ENCODE measurements around the gene BEND7.
"Not testable (repeated sequence)": the region's sequence is repeated elsewhere in the genome, so short reads cannot be mapped to it uniquely, and the experiment has no call there.

The BEND7 gene

DNA sequence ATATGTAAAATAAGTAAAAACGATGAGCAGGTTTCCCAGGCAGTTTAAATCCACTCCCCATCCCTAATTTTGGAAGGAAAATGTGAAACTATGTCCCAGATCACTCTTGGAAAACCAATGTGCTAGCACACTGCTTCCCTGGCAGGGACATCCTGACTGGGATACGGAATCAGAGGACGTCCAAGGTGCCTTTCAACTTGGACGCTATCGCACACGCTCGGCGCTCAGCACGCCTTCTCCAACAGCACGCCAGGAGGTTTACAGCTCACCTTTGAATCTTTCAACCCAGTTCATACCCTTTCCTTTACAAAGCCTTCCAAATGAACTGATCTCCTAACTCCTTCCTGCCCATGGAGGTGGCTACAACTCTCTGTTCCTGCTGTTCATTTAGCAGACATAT is 47.1 kb downstream of the BEND7 start:
- no peak for DNase-seq (ENCODE audit: low spot score)

DNA sequence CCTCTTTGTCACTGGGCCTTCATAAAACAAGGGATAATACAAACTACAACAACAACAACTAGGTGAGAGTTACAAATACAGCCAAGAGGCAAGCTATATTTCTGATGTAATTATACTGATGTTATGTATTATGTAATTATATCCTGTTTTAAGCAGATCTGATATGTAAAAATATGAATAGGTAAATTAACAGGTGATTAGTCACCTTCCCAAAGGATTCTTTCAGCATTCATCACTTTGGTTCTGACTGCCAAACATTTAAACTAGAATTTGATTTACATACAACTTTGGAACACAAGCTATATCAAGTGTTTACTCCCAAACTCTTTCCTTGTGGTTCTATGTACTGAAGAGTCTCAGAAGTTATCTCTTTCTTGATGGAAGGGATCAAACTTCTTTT is 53.7 kb downstream of the BEND7 start:
- DNase-seq (ENCODE audit: low spot score): no peak

DNA sequence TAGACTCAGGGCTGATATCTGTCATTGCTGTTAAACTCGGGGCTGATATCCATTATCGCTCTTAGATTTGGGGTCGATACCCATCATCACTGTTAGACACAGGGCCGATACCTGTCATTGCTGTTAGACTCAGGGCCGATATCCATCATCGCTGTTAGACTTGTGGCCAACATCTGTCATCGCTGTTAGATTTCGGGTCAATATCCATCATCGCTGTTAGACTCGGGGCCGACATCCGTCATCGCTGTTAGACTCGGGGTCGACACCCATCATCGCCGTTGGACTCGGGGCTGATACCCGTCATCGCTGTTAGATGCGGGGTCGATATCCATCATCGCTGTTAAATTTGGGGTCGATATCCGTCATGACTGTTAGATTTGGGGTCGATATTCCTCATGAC is 54.8 kb downstream of the BEND7 start:
- DNase-seq (ENCODE audit: low spot score): no peak

DNA sequence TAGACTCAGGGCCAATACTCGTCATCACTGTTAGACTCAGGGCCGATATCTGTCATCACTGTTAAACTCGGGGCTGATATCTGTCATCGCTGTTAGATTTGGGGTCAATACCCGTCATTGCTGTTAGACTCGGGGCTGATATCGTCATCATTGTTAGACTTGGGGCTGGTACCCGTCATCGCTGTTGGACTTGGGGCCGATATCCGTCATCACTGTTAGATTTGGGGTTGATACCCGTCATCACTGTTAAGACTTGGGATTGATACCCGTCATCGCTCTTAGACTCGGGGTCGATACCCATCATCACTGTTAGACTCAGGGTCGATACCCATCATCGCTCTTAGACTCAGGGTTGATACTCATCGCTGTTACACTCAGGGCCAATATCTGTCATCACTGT is 56.5 kb downstream of the BEND7 start:
- DNase-seq (ENCODE audit: low spot score): no peak

DNA sequence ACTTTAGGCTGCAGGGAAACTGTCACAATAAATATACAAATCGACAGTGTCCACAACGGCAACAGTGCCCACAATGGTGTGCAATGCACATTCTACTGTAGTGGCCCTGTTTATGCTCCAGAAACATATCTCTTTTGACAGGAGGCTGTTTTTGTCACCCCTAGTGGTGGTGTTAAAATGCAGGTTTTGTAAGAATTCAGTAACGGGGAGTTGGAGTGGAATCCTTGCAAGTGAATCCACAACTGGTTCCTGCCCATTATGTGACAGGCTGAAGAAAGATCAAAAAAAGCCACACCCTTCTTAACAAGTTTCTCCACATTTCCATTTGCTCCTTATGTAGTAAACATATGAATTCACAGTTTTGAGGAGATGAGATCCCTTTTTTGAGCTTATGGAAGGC is 58.5 kb downstream of the BEND7 start:
- DNase-seq (ENCODE audit: low spot score): no peak

DNA sequence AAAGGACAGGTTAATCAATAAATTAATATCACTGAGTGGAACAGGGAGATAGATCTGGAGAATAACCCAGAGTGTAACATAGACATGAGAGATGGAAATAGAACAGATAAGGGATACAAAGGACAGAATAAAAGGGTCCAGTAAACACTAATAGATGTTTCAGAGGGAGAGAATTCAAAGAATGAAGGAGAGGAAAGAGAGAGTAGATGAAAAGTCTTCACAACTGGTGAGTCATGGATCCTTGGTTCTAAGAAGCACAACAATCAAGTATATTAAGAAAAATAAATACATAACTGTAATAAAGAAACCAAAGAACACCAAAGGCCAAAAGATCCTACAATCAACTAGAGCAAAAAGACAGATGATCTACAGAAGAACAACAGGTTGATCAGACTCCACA is 66.3 kb downstream of the BEND7 start:
- no peak for DNase-seq (ENCODE audit: low spot score)

DNA sequence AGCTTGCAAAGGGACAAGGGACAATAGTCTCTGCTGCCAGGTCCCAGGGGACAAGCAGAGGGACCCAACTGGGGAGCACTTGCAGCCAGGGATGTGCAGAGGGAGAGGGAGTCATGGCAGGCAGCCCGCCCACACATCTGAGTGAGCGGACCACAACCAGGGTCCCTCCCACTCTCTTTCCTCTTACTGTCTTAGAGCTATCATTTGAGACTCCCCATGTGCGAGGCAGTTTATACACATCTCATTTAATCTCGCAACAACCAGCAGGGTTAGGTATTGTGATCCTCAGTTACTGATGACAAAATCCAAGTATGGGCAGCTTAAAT is 70.2 kb downstream of the BEND7 start:
- DNase-seq (ENCODE audit: low spot score): no peak

DNA sequence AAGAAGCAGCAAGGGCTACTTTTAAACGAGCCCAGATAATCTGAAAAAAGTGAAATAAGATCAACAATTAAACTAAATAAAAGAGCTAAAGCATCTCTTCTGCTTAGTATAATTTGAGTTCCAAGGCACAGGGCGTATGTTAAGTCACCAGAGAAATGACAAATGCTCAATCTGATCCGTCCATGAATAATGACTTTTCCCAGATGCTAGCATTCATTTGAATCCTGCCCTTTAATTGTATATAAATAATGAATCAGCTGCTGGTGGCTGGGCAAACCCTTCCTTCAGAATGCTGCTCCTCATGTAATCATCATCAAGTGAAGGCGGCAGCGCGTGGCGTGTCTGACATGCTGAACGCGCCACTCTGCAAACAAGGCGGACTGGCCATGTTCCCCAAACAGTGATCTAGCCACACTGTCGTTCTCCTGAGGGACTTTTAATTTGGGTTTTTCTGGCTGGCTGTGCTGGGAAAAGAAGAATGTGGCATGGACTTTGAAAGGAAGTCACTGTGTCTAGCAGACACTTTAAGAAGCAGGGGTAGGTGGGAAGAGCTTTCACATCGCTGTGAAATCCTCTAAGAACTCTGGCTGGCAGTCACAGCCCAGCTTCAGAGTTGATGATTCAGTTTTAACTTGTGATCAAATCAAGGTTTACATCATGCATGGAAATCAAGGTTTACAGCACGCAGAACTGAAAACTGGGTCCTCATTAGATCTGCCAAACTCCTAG is 70.7 kb downstream of the BEND7 start:
- DNase-seq (ENCODE audit: low spot score): no peak

DNA sequence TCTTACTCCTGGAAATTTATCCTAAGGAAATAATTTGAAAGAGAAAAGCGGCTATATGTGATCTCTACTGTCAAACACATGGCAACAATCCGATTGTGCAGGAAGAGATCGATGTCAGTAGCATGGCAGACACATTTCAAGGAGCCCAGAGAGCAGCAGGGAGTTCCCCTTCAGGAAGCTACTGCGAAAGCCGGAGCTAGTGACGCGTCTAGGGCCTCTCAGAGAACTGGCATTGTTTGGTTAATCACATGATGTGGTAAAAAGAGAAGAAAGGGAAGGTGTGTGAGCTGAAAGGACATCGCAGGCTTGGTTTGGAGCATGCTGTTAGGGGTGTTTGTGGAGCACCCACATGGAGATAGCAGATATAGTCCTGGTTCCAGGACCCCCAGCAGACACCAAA is 74.9 kb downstream of the BEND7 start:
- no peak for DNase-seq (ENCODE audit: low spot score)

DNA sequence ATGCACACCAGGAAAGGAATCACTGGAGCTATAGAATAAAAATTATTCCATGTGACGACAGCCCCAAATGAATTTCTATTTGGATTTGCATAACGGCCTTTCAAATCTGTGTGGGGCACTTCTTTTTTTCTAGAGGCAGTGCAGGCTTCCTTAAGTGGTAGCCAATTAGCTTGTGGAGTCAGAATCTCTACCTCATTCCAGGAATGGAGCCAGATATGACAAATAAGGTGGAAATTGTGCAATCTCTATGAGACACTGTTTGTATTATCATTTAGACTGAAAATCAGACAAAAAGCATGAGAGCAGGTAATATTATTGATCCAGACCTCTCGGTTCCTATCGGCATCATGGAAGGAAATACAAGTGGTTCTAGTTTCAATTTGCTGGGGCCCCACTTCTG is 78.7 kb downstream of the BEND7 start:
- DNase-seq (ENCODE audit: low spot score): no peak

DNA sequence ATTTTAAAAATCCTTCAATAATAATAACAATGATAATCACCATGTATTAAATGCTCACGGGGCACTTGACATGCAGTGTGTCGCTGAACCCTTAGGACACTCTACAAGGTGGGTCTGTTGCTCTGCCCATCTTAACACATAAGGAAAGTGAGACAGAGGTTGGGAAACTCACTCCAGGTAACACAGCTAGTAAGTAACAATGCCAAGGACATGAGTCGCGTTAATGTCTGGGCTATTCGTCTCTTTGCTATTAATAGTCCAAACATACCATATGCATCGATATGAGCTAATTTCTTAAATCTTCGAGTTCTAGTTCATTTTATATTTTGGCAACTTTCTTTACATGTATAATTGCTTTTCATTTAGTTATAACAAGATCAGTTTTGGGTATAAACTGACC is 79.5 kb downstream of the BEND7 start:
- DNase-seq (ENCODE audit: low spot score): no peak

DNA sequence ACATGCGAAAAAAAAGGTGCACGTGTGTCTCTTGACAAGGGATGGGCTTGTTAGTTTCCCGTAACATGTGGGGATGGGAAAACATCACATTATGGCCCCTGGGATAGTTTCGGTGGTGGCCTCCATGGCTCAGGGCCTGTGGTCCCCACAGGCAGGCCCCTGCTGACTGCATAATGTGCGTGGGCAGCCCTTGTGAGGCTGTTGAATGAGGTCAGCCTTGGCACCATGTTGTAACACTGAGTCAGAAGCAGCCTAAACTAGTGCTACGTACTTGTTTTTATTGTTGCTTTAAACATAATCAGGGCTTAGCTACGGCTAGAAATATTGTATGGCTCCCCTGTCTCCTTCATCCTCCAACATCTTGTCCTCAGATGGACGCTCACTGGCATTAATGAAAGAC is 80.6 kb downstream of the BEND7 start:
- DNase-seq (ENCODE audit: low spot score): no peak

DNA sequence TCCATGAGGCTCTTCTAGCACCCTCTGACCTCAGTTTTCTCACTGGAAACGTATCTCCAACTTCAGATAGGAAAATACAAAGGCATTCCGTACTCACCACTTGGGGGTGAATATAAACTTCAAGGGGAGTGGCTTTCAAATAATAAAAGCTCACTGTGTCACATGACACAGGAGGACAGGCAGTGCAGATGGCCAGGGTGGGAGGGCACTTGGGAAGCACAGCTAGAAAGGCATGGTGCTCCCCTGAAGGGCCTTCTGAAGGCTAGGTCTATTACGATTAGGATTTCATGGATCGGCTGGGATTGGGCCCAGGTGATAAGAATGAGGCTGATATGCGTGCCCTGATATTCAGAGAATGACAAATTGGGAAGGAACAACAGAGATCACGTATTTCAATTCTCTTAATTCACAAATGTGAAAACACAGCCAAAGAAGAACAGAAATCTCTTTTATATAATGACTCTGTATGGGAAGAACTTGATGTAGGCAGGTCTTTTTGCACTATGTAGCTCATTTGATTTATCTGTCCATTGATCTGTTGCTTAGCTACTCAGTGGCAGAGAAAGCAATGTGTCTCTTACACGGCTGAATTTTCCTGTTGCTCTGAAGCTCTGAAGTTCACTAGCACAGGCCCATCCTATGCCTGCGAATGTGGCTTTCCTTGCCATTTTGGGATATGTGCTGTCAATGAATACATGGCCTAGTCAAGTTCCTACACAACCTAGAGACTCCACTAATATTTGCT is 83.0 kb downstream of the BEND7 start:
- DNase-seq (ENCODE audit: low spot score): no peak

DNA sequence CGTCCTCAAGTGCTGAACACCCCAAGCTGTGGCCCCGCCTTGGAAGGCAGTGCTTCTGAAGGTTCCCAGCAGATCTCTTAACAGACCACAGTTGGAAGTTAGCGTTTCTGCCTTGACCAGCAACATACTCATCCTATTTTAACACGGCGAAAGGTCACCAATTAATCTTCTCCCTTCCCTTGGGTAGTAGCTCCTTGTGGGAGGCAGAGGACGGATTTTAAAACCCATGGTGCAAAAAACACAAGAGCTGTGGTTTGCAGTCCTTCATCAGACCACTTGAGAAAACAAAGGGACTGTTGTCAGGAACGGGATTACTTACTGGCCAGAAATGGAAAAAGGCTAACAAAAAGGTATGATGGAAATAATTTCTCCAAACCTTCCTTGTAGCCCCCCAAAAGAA is 87.3 kb downstream of the BEND7 start:
- DNase-seq (ENCODE audit: low spot score): no peak

DNA sequence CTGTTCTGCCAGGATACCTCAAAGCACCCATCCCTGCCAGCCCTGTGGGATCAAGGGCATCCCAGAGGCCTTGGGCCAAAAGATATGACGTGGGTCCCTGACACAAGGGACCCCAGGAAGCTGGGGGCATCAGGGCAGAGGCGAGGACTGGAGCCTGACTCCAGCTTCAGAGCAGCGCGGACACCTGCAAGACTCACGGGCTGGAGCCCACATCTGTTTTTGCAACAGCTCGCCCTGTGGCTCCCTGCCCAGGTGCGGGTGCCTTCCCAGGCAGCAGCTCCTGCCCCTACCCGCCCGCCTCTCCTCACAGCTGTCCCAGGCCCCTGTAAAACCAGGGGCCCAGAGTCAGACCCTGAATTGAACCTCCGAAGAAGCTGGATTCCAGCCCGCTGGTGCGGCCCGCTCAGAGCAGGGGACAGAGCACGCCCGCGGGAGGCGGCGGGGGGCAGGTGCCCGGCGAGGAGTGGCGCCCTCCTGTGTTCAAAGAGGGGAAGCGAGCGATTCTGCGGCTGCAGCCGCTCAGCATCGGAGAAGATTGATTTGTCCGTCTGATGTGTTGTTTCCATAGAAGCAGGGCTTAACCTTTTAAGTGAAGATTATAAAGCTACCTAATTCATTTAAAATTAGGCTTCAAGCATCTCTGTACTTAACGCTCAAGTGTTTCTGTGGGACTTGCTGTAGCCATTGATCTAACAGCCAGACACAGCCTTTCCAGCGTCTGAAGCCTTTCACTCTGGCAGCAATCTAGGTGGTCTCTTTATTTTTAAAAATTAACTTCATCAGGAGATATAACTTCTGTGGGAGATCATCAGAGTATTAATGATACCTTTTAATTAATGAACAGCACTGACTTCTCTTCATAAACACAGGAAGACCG is 88.4 kb downstream of the BEND7 start:
- peak; percentile 16 for DNase-seq (ENCODE audit: low spot score)

DNA sequence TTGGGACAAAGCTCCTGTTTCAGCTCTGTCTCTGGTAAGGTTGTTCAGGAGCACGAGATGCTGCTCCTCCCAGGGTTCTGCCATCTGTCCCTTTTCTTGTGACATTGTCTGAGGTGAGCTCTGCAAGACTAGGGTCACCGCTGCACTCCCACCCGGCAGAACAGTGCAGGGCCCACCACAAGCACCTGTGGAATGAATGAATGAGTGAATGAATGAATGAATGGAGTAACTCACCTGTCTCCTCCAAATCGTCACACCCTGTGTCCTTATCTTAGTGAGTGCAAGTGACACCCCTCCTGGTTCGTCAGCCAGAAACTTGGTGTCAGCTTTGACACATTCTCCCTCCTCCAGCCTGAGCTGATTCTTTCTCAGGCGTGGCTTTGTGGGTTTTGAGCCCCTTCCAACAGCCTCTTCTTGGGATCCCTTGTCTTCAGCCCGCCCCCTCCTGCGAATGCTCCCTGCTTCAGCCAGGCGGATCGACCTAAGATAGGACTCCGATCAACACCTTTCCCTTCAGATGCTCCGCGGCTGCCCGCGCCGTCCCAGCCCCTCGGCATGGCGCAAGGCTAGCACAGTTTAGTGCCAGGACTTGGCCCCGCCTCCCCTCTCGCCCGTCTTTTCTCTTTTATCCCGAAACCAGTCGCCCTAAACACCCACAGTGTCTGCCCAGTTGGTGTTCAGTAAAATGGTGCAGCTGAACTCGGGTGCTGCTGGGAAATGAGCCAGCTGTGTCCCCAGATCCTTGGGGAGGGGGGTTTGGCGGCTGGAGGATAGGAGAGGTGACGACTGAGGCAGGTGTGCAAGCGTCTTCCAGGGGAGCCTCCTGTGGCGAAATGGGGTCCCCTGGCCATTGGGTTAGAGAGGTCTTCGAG is 89.3 kb downstream of the BEND7 start:
- no peak for DNase-seq (ENCODE audit: low spot score)

DNA sequence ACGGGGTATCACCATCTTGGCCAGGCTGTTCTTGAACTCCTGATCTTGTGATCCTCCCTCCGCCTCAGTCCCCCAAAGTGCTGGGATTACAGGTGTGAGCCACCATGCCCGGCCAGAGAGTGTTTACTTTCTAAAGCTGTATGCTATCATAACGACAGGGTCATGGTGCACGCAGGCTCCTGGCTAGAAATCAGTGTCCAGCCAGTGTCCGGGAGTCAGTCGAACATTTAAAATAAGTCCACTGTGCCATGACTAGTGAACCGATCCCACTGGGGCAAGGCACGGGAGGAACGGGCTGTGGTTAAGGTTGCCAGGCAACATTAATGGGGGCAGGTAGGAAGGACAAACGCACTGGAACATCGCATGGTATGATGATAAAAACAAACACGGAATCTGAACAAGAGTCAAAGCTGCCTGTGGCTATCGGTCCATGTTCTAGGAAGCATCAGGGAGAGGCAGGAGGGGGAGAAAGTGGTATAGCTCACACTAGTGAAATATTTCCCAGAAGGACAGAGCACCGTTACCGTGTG is 91.7 kb downstream of the BEND7 start:
- no peak for DNase-seq (ENCODE audit: low spot score)

DNA sequence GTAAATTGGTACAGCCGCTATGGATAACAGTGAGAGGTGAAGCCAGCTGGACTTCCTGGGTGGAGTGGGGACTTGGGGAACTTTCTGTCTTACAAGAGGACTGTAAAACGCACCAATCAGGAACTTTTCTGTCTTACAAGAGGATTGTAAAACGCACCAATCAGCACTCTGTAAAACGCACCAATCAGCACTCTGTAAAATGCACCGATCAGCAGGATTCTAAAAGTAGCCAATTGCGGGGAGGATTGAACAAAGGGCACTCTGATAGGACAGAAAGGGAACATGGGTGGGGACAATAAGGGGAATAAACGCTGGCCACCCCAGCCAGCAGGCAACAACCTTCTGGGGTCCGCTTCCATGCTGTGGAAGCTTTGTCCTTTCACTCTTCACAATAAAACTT is 100.9 kb downstream of the BEND7 start:
- DNase-seq (ENCODE audit: low spot score): not testable (repeated sequence)

DNA sequence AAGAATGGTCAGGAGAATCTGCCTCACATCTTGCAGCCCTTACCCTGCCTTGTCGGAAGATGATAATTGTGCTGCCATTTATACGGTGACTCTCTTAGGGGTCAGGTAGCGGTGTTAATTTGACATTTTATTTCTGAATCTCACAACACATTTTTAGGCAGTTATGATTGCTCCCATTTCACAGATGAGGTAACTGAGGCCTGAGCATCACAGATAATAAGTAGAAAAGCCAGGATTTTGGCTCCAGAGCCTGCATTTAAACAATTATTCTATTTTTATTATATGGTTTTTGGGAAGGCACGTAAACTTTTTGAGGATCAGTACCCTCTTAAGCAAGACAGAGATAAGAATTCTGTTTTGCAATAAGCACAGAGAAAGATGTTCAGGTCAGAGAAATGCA is 103.4 kb downstream of the BEND7 start:
- DNase-seq (ENCODE audit: low spot score): no peak

DNA sequence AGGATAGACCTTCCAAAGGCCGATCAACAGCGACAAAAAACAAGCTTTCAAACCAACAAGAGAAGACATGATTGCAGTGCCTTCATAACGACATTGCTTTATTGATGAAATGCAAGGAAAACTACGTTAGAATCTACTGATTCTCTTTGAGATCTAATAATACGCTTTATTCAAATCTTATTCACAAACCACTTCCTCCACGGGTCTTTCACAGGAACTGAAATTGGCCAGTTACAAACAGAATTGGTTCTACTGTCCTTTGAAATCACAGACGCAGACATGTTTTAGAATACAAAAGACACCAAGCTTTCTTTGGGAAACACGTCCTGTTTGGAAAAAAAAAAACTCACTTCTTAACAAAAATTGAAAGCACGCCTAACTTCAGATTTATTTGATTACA is 106.0 kb downstream of the BEND7 start:
- no peak for DNase-seq (ENCODE audit: low spot score)

DNA sequence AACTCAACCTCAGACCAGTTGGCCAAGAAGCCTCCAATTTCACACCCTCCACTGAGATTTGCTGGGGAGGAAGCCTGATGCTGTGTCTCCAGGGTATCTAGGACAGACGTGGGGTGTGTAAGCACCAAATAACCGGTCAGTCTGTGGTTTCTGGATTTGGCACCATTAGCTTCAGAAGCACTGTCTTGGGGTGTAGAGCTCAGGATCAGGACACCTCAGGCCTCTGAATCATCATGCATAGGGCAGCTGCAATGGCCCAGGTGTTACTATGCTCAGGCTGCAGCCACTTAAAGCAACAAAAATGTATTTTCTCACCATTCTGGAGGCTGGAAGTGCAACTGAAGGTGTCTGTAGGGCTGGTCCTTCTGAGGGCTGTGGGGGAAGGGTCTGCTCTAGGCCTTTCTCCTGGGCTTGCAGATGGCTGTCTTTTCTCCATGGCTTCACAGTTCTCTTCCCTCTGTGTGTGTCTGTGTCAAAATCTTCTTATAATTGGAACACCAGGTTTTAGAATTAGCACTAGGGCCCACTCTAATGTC is 107.4 kb downstream of the BEND7 start:
- no peak for DNase-seq (ENCODE audit: low spot score)
